HG03378 (cell line): ENCODE measurements around the gene FRS2.

Source experiments
- ATAC-seq: cut with Tn5 transposase; IDR thresholded peaks from one replicate; pipeline ENCODE4 v1.9.1; 2021; ENCODE audit warnings: mild to moderate bottlenecking, moderate library complexity; ENCODE audit not compliant: unreplicated experiment

FRS2 gene

GRCh38 chr12:69620077-69620476 lies 149.9 kb downstream of the FRS2 start:
- no peak for ATAC-seq

GRCh38 chr12:69620921-69621320 lies 150.7 kb downstream of the FRS2 start:
- ATAC-seq, result no peak

GRCh38 chr12:69621551-69621950 lies 151.4 kb downstream of the FRS2 start:
- ATAC-seq, result no peak

GRCh38 chr12:69623970-69624369 lies 153.8 kb downstream of the FRS2 start:
- ATAC-seq, result no peak

- ATAC-seq, result no peak
Observed at GRCh38 chr12:69627501-69627900, 157.3 kb downstream of the FRS2 start.
